GM13976 (cell line): ENCODE measurements around the gene IVL.

ENCODE experiments used
- DNase-seq: peaks from one replicate; pipeline ENCODE4 v3.0.0; 2012; ENCODE audit warnings: low spot score
- CTCF ChIP-seq: IDR thresholded peaks from 2 replicates; pipeline ENCODE4 v1.5.1; 2012; ENCODE audit warnings: borderline replicate concordance, mild to moderate bottlenecking; ENCODE audit not compliant: insufficient read depth; ENCODE audit errors: extremely low read depth, missing control alignments, control extremely low read depth
- in situ Hi-C: fragments of 300-500 bp; cut with MboI; formaldehyde crosslinking; loops from one replicate; pipeline ENCODE4 v1.12.0; 2022; ENCODE audit warnings: low sequenced_read_pairs, mixed read lengths, inconsistent platforms; ENCODE audit not compliant: unreplicated experiment

The IVL gene

GRCh38 chr1:152869808-152870419 lies 38.4 kb upstream of the IVL start:
- DNase-seq = peak; percentile 72
- in situ Hi-C loops = loop anchor here (10.0 kb wide), 1 partner anchor 55 kb away; no protein-coding TSS in a partner anchor
- TF ChIP-seq CTCF = peak; percentile 73

GRCh38 chr1:152870831-152871730 lies 37.3 kb upstream of the IVL start:
- in situ Hi-C loops = loop anchor here (10.0 kb wide), 1 partner anchor 54 kb away; no protein-coding TSS in a partner anchor
- DNase-seq = no peak

GRCh38 chr1:152871731-152872126 lies 36.6 kb upstream of the IVL start:
- TF ChIP-seq CTCF = no peak
- DNase-seq = no peak
- in situ Hi-C loops = loop anchor here (10.0 kb wide), 1 partner anchor 53 kb away; no protein-coding TSS in a partner anchor

More at GRCh38 chr1:152870831-152871730, 37.3 kb upstream of the IVL start:
- TF ChIP-seq CTCF = peak; percentile 27

- no peak for TF ChIP-seq CTCF
- in situ Hi-C loops = loop anchor here (10.0 kb wide), 1 partner anchor 51 kb away; no protein-coding TSS in a partner anchor
- DNase-seq = no peak
Measured at GRCh38 chr1:152873495-152873894, 34.9 kb upstream of the IVL start.

GRCh38 chr1:152876827-152877226 lies 31.5 kb upstream of the IVL start:
- in situ Hi-C loops = loop anchor here (10.0 kb wide), 1 partner anchor 48 kb away; no protein-coding TSS in a partner anchor
- TF ChIP-seq CTCF = no peak
- DNase-seq = no peak

- in situ Hi-C loops = loop anchor here (10.0 kb wide), 1 partner anchor 47 kb away; no protein-coding TSS in a partner anchor
- no peak for DNase-seq
- peak; percentile 20 for TF ChIP-seq CTCF
Measured at GRCh38 chr1:152878042-152878441, 30.3 kb upstream of the IVL start, which contains the start of gene SMCP. SMCP (plus strand) TSS chr1:152878322; CDS start chr1:152884423, 6,101 bp downstream.
